Left colon (tissue), 2 donors: ENCODE measurements around the gene TMPRSS6. TPM values are rescaled to one million over a fixed set of nuclear protein-coding genes. Genes with fewer than 3 reads are reported as not detected.
A peak's percentile ranks its signal among the peaks of the same experiment; 100 is the strongest.

Experiments
- ATAC-seq: fragments of 200-7000 bp; cut with Tn5 transposase; one replicate; pipeline ENCODE4 v1.9.1; 2020; ENCODE audit warnings: mild to moderate bottlenecking, moderate library complexity
- DNase-seq, 2 donors: peaks; one replicate each; pipeline ENCODE4 v3.0.0-alpha.2; 2020
- intact Hi-C, 2 donors: fragments of 100-400 bp; cut with DNase I in 1 of 2; cut with micrococcal nuclease in 1 of 2; formaldehyde crosslinking; loops; one replicate each; pipeline versions ENCODE4 v1.11.2 to v1.14.0; 2022; cut with DNase I, micrococcal nuclease
- total RNA-seq, 2 donors: library from RNA; stranded (reverse); fragmentation: NEBNext Ultra II Directional; extraction: Animal tissue kit (Norgen Biotek cat#: 25700); gene quantifications; one replicate each; pipeline ENCODE4 v1.2.1, GENCODE V29; 2021
- donor health status: DM: no; HTN: no; CAD: no.
- donor health status: DM: yes; HTN: yes; CAD: no.

TMPRSS6 gene
- total RNA-seq, 2 donors from 2014 or later = 0.56 to 3.1 TPM

- intact Hi-C loops = no loop called here
- ATAC-seq (no peak), DNase-seq (no peak)
Measured at GRCh38 chr22:37059876-37060449, 49.5 kb downstream of the TMPRSS6 start.

DNA sequence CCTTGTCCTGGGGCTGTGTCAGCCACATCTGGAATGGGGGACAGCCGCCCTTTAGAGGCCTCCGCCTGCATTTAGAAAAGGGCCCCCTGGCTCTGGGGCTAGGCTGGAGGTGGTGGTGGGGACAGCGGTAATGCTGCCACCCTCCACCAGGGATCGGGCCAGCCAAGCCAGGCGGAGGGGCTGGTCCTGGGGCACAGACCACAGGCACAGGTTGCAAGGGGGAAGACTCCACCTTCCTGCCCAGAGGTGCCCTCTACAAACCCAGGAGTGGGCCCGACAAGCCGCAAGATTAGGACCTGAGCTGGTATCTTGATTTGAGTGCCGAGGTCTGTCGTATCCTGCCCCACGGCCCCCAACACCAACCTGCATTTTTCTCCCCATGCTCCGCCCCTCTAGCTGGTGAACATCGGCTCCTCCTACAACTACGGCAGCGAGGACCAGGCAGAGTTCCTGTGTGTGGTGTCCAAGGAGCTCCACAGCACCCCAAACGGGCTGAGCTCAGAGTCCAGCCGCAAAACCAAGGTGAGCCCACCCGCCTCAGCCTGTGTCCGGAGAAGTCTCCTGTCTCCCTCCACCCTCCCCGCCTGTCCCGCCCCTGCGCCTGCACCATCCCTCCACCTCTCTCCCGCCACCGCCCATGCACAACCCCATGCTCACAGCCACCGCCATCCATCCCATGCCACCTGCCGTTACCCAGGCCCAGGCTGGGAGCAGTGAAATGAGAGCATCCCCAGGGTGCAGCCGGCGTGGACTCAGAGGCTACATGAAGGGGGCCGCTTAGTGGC, 50.4 kb downstream of the TMPRSS6 start:
- intact Hi-C loops = no loop called here
- no peak for ATAC-seq
- DNase-seq = no peak

DNA sequence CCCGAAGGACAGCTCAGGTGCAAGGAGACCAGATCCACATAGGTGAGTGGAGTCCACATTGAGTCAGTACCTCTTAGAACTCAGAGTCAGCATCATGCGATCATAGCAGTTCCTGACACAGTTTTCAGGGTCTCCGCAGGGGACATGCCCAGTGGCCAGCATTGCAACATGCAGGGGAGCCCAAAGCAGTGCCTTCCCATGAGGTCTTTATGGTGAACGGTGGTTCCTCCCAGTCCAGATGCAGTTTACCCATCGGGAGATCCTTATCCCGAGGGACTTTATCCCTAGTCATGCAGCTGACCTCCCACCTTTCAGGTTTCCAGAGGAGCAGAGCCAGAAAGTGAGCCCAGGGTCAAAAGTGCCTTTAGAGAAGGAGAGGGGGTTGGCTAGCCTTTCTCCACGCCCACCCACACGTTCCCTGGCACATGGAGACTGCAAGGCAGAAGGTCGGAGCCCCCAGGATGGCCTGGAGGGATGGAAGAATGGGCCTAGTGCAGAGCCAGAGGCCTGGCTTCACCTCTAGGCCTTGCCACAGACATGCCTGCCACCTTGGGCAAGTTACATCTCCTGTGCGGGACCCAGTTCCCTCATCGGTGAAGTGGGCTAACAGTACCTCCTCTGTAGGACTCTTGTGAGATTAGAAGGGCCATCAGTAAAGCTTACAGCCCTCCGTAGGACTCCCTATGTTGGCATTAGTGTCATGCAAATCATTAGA, 51.6 kb downstream of the TMPRSS6 start:
- intact Hi-C loops = no loop called here
- DNase-seq (no peak), ATAC-seq (no peak)

DNA sequence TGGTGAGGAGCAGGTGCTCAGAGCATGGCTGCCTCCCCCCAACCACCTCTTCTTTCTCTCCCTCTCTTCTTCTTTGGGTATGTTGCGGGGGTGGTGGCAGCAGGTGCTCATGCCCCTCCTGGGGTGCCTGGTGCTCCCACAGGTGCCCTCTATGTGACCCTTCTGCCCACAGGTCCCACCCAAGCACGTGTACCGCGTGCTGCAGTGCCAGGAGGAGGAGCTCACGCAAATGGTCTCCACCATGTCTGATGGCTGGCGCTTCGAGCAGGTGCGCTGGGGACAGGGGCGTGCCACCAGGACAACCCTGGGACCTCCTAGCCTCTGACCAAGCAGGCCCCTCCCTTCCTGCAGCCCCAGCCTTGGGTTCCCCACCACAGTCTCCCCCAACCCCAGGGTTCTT, 52.3 kb downstream of the TMPRSS6 start:
- intact Hi-C loops = no loop called here
- ATAC-seq (no peak), DNase-seq (no peak)

DNA sequence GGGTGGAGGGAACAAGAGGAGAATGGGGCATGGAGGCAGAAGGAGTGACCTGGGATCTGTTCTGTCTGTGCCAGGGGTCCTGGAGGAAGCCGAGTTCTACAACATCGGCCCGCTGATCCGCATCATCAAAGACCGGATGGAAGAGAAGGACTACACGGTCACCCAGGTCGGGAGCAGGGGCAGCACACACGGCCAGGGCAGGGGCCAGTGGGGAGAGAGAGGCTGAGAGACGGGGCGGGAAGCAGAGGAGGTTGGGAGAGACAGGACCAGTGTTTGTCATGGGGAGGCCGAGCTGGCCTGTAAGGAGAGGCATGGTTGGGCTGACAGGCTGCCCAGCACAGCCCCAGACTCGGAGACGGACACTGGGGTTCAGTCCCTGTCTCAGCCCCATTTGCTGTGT, 53.3 kb downstream of the TMPRSS6 start:
- ATAC-seq (no peak), DNase-seq (no peak)
- intact Hi-C loops = no loop called here

GRCh38 chr22:37054600-37055365, 54.7 kb downstream of the TMPRSS6 start:
- DNase-seq = peak in 1 of 2 donors; percentile 37
- ATAC-seq = peak; percentile 23
- intact Hi-C loops = no loop called here

DNA sequence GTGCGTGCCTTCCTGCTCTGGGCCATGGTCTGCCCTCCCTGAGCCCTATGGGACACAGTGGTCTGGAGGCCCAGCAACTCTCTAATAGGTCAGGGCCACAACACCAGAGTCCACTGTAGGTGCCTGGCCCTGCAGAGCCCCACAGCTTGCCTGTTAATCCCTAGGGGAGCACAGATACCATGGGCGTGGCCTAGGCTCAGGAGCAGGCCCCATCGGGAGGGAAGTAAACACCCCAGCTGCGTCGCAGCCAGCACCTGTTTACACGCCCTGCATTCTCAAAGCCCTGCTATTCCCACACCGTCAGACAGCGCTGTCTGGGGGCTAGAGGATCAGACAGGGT, 55.5 kb downstream of the TMPRSS6 start:
- peak; percentile 23 for ATAC-seq
- intact Hi-C loops = no loop called here
- peak; percentile 50 to 54 for DNase-seq

DNA sequence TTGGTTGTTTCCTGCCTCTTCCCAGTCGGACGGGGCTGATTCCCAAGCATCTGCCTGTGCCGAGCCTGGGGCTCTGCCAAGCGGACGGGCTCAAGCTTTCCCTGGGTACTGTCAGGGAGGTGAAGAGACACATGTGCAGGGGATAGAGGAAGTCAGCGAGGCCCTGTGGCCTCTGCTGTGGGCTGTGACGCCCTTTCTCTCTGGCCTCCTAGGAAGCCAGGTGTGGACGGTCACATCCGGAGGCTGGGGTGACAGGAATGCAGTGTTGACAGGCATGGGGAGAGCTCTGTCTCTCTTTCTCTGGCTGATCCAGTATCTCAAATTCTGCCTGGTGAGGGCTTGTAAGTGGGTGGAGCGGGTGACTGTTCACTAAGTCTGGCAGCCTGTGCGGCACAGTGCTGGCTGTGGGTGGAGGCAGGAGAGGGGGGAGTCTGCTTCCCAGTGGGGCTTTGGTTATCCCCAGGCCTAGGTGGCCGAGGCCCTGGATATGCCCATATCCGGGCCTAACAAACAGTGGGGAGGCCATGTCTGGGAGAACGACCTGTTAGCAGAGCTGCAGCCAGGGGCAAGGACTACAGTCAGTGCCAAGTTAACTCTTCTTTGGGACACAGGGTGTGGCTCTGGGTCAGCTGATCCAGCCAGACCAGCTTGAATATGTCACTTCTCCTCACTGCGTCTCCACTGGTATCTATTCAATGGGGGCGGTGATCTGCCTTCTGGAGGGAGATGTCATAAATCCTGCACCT, 56.0 kb downstream of the TMPRSS6 start:
- intact Hi-C loops = no loop called here
- ATAC-seq = peak; percentile 55
- DNase-seq = peak; percentile 41 to 60

GRCh38 chr22:37052386-37053309, 56.9 kb downstream of the TMPRSS6 start:
- no peak for ATAC-seq
- DNase-seq = no peak
- intact Hi-C loops = no loop called here

GRCh38 chr22:37051391-37052385, 57.8 kb downstream of the TMPRSS6 start, which contains the start of gene KCTD17:
KCTD17 (plus strand) TSS chr22:37051742; CDS start chr22:37051761, 19 bp downstream.
- intact Hi-C loops = no loop called here
- ATAC-seq (peak; percentile 70), DNase-seq (peak; percentile 76 to 85)

DNA sequence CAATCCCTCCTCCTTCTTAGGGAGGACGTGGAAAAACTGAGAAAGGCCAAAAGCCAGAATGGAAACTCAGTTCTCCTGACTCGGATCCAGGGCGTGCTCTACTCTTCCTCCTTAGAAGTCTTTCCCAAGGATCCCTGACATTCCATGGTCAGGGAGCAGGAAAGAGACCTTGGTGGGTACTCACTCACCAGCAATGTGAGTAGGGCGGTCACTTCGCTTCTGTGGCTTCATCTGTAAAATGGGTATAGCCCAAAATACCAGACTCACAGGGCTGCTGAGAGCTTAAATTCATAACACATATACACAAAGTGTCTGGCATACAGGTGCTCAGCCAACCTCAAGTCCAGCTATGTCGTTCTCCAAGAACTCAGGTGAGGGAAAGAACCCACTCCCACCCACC, 58.6 kb downstream of the TMPRSS6 start:
- ATAC-seq (no peak), DNase-seq (no peak)
- intact Hi-C loops = no loop called here

DNA sequence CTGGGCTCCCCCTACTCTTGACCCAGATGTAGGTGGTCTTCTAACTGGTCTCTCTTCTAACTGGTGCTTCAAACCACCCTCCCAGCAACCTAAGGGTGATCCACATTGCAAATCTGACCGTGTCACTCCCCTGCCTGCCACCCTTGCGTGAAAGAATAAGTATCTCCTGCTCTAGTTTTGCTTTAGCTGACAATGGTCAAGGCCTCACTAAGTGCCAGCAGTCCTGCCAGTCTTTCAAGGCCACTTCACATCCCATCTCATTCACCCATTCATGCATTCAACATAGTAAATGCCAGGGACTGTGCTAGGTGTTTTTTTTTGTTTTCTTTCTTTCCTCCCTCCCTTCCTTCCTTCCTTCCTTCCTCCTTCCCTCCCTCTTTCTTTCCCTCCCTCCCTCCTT, 60.3 kb downstream of the TMPRSS6 start:
- intact Hi-C loops = no loop called here
- DNase-seq = no peak
- no peak for ATAC-seq

GRCh38 chr22:37048133-37048532, 61.4 kb downstream of the TMPRSS6 start:
- intact Hi-C loops = no loop called here
- ATAC-seq = no peak
- DNase-seq = no peak

DNA sequence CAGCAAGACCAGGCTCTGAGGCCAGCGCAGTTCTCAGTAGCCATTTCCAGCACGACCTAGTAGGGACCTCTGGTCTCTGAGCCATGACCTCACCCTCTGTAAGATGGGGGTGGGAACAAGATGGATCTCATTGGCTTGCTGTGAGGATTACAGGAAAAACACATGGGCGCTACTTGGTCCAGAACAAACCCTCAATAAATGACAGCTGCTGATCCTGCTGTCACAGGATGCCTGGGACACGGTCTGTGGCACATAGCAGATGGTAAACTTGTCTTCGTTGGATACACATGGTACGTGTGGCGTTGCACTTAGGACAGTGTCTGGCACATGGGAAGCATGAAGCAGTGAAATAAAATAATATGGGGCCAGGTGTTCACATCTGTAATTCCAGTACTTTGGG, 62.5 kb downstream of the TMPRSS6 start:
- ATAC-seq (no peak), DNase-seq (no peak)
- intact Hi-C loops = no loop called here

DNA sequence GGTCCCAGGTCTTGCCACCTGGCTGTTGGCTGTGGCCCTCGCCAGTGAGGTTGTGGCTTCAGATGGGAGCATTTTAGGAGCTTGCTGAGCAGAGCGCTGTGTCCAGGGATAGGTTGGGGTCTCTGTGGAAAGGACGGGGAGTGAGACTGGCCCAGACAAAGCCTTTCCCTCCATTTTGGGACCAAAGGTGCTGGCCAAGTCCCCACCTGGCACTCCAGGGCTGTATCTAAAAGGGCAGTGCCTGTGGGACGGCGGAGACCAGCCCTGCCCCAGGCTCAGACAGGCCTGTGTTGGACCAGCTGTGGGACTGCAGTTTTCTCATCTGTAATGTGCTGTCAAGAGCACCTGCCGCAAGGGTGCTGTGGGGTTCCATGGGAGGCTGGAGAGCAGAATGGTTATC, 62.9 kb downstream of the TMPRSS6 start:
- intact Hi-C loops = no loop called here
- no peak for DNase-seq
- ATAC-seq = no peak

- DNase-seq (no peak), ATAC-seq (no peak)
- intact Hi-C loops = no loop called here
Measured at GRCh38 chr22:37045958-37046357, 63.6 kb downstream of the TMPRSS6 start.
